Upper lobe of left lung (tissue), 6 donors: ENCODE measurements around the gene TMEM273. TPM values are rescaled to one million over a fixed set of nuclear protein-coding genes. Genes with fewer than 3 reads are reported as not detected.

ENCODE experiments used
- ATAC-seq, 2 donors: fragments of 200-7000 bp; cut with Tn5 transposase; one replicate each; pipeline ENCODE4 v1.9.1; 2022; ENCODE audit warnings: mild to moderate bottlenecking in 2 of 2, moderate library complexity in 2 of 2; ENCODE audit not compliant: low FRiP score in 2 of 2
- DNase-seq, 2 donors: peaks; one replicate each; pipeline ENCODE4 v3.0.0-alpha.2; 2019 to 2020
- H3K27ac ChIP-seq, 4 donors: fragments of 200-600 bp; sonication (generic); one replicate each; pipeline ENCODE4 v1.5.1; 2016 to 2019
- H3K27me3 ChIP-seq, 4 donors: fragments of 200-600 bp; sonication (generic); one replicate each; pipeline ENCODE4 v1.5.1; 2017 to 2019
- H3K36me3 ChIP-seq, 4 donors: fragments of 200-600 bp; sonication (generic); one replicate each; pipeline ENCODE4 v1.5.1; 2016 to 2019
- H3K4me1 ChIP-seq, 4 donors: fragments of 200-600 bp; sonication (generic); one replicate each; pipeline ENCODE4 v1.5.1; 2018 to 2019
- H3K4me3 ChIP-seq, 4 donors: fragments of 200-600 bp; sonication (generic); one replicate each; pipeline ENCODE4 v1.5.1; 2017 to 2019; ENCODE audit warnings: mild to moderate bottlenecking in 2 of 4, moderate library complexity in 1 of 4
- H3K9me3 ChIP-seq, 4 donors: fragments of 200-600 bp; sonication (generic); one replicate each; pipeline ENCODE4 v1.5.1; 2018 to 2019
- EP300 ChIP-seq, 4 donors: sonication (generic); formaldehyde crosslinking; IDR thresholded peaks; one replicate each; pipeline ENCODE4 v1.5.1; 2017; ENCODE audit warnings: antibody characterized with exemption in 4 of 4, control low read depth in 2 of 4
- POLR2A ChIP-seq, 4 donors: fragments of 450-650 bp; IDR thresholded peaks; one replicate each; pipeline ENCODE4 v1.5.1; 2016 to 2017; ENCODE audit warnings: antibody characterized with exemption in 4 of 4, mild to moderate bottlenecking in 2 of 4
- POLR2AphosphoS5 ChIP-seq, 2 donors: sonication (generic); formaldehyde crosslinking; IDR thresholded peaks; one replicate each; pipeline ENCODE4 v1.5.1; 2017; ENCODE audit warnings: antibody characterized with exemption in 2 of 2
- WGBS, 2 donors: methylation state at CpG; one replicate each; pipeline ENCODE4 v1.1.5; 2017 to 2018; 5-methylcytosine and 5-hydroxymethylcytosine counted together
- total RNA-seq, 6 donors: library from RNA; depleted of rRNA in 4 of 6; stranded (reverse); fragments of >200 nt in 4 of 6; gene quantifications; one replicate each; pipeline versions ENCODE4 v1.1.0 to v1.2.1, GENCODE V29; 2016 to 2021
- TF ChIP-seq, protein P1 (sequence below), 6 experiments: fragments of 450-650 bp in 4 of 6; fragments of 200-600 bp in 2 of 6; sonication (generic) in 2 of 6; IDR thresholded peaks; one replicate each; pipeline ENCODE4 v1.5.1; 2016 to 2019; ENCODE audit warnings: antibody characterized with exemption in 6 of 6
- donor health status: DM: no; HTN: no; CAD: no; lungs with moderate emphysema.
- donor health status: DM: no; HTN: yes; CAD: no; lungs with severe emphysema.

Gene TMEM273
- total RNA-seq, 6 donors from 2014 or later, result 12.3 to 52.3 (median 30.7) TPM

DNA sequence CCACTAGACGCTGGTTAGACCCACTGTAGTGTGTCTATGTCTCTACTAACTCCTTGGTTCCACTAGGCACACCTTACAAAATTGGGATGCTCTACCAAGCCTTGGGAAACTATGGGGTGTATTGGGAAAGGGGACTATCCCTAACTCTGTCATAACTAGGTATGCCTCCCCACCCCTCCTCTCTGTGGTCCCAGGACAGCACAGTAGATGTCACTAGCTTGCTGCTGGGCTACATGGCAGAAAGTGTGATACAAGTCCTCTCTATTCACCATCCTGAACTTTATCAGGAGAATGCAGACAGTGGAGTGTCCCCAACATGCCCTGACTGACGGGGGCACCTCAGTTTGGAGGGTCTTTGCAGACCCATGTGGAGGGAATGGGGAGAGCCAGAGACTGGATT lies 30.3 kb upstream of the TMEM273 start:
- no peaks in the 10 kb centered on the region for H3K36me3 ChIP-seq
- ATAC-seq (no peak), DNase-seq (no peak)
- H3K4me1 ChIP-seq, result no peaks in the 10 kb centered on the region
- no peak overlapping the region for H3K27ac ChIP-seq
- H3K27me3 ChIP-seq, result no peaks in the 10 kb centered on the region
- WGBS, 2 donors, result 67 to 79% methylated on average over 2 of the region's 2 CpGs
- TF ChIP-seq, protein P1, sequence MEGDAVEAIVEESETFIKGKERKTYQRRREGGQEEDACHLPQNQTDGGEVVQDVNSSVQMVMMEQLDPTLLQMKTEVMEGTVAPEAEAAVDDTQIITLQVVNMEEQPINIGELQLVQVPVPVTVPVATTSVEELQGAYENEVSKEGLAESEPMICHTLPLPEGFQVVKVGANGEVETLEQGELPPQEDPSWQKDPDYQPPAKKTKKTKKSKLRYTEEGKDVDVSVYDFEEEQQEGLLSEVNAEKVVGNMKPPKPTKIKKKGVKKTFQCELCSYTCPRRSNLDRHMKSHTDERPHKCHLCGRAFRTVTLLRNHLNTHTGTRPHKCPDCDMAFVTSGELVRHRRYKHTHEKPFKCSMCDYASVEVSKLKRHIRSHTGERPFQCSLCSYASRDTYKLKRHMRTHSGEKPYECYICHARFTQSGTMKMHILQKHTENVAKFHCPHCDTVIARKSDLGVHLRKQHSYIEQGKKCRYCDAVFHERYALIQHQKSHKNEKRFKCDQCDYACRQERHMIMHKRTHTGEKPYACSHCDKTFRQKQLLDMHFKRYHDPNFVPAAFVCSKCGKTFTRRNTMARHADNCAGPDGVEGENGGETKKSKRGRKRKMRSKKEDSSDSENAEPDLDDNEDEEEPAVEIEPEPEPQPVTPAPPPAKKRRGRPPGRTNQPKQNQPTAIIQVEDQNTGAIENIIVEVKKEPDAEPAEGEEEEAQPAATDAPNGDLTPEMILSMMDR (IDR thresholded peaks at IDR 0.05), result no peak
- TF ChIP-seq EP300 (IDR thresholded peaks at IDR 0.05) (no peak), POLR2AphosphoS5 (IDR thresholded peaks at IDR 0.05) (no peak), POLR2A (IDR thresholded peaks at IDR 0.05) (no peak)
- no peak overlapping the region for H3K4me3 ChIP-seq
- H3K9me3 ChIP-seq, result no peaks in the 10 kb centered on the region

DNA sequence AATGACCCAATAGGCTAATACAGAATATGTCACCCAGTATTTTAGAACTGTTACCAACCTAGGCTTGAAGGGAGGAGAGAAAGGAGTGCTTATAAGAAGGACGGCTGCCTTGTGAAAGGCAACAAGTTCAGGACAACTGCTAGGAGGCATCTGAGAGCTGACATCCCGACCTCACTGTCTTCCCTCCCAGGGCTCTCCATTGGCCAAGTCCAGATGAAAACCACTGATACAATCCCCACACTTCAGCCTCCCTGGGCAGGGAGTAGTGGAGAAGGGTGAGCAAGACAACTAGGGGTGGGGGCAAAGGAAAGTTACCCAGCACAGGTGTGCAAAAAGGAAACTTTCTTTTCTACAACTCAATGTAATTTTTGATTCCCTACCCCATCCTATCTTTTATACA lies 29.5 kb upstream of the TMEM273 start:
- Histone ChIP-seq H3K27ac (no peak overlapping the region), H3K4me1 (no peaks in the 10 kb centered on the region), H3K36me3 (no peaks in the 10 kb centered on the region), H3K4me3 (no peak overlapping the region), H3K27me3 (no peaks in the 10 kb centered on the region), H3K9me3 (no peaks in the 10 kb centered on the region)
- TF ChIP-seq POLR2AphosphoS5 (IDR thresholded peaks at IDR 0.05), result no peak
- no peak for TF ChIP-seq POLR2A (IDR thresholded peaks at IDR 0.05)
- TF ChIP-seq, protein P1 (IDR thresholded peaks at IDR 0.05), result no peak
- no peak for TF ChIP-seq EP300 (IDR thresholded peaks at IDR 0.05)
- no peak for ATAC-seq
- 52 to 73% methylated on average over 2 of the region's 2 CpGs for WGBS, 2 donors
- DNase-seq, result no peak

DNA sequence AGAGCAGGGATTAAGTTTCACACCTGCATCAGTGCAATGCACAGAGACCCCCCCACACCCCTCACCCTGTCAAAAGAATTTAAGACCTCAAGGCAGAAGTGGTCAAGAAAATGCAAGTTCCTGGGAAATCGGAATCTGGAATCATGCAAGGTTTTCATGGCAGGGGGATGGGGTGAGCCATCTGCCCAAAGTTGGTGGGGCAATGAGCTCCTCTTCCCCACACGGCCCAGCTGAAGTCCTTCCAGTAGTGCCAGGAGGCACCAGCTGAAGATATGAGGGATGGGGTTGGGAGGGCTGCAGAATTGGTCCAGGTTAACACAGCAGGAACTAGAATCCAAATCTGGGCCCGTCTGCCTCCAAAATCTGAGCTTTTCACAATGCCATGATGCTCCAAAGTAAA lies 25.0 kb upstream of the TMEM273 start:
- H3K36me3 ChIP-seq, result no peaks in the 10 kb centered on the region
- H3K4me1 ChIP-seq, result no peaks in the 10 kb centered on the region
- DNase-seq, result no peak
- TF ChIP-seq, protein P1 (IDR thresholded peaks at IDR 0.05), result no peak
- TF ChIP-seq POLR2A (IDR thresholded peaks at IDR 0.05), result no peak
- TF ChIP-seq POLR2AphosphoS5 (IDR thresholded peaks at IDR 0.05), result no peak
- no peak for TF ChIP-seq EP300 (IDR thresholded peaks at IDR 0.05)
- no peak overlapping the region for H3K27ac ChIP-seq
- ATAC-seq, result no peak
- H3K9me3 ChIP-seq, result no peaks in the 10 kb centered on the region
- WGBS, 2 donors, result 76 to 81% methylated on average over 3 of the region's 3 CpGs
- H3K4me3 ChIP-seq, result no peak overlapping the region
- no peaks in the 10 kb centered on the region for H3K27me3 ChIP-seq

DNA sequence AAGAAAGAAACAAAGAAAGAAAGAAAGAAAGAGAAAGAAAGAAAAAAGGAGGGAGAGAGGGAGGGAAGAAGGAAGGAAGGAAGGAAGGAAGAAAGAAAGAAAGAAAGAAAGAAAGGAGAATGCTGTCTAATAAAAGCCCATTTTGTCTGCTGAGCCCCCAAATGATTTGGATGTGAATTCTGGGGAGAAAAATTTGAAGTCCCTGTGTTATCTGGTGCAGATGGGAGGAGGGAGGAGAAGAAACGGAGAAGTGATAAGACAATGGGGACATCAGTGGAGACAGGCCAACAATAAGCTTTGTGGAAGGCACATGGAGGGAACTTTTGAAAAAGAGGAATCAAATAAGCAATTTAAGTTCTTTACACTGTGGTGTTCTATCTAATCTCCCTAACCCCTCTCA lies 24.6 kb upstream of the TMEM273 start:
- no peak for DNase-seq
- ATAC-seq, result no peak
- Histone ChIP-seq H3K27ac (no peak overlapping the region), H3K27me3 (no peaks in the 10 kb centered on the region), H3K4me3 (no peak overlapping the region), H3K4me1 (no peaks in the 10 kb centered on the region), H3K36me3 (no peaks in the 10 kb centered on the region), H3K9me3 (no peaks in the 10 kb centered on the region)
- TF ChIP-seq EP300 (IDR thresholded peaks at IDR 0.05), result no peak
- TF ChIP-seq POLR2AphosphoS5 (IDR thresholded peaks at IDR 0.05), result no peak
- no peak for TF ChIP-seq POLR2A (IDR thresholded peaks at IDR 0.05)
- TF ChIP-seq, protein P1 (IDR thresholded peaks at IDR 0.05), result no peak
- WGBS, 2 donors, result 40 to 53% methylated on average over 1 of the region's 1 CpG

DNA sequence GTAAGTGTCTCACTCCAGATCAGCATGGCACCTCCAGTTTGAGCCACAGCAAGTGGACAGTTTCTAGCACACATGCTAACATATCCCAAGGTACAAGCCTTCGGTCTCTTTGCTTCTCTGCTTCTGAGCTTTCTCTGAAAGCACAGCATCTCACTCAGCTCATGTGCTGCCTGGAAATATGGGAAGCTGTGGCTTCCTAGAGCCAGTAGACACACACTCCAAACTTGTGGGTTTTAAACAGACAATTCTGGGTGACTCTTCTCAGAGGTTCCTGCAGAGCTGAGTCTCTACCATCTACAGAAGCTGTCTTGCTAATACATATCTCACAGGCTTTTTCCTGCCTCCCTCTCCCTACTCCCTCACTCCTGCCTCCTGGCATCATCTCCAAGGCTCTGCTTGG lies 23.9 kb upstream of the TMEM273 start:
- TF ChIP-seq, protein P1 (IDR thresholded peaks at IDR 0.05), result no peak
- TF ChIP-seq EP300 (IDR thresholded peaks at IDR 0.05) (no peak), POLR2A (IDR thresholded peaks at IDR 0.05) (no peak), POLR2AphosphoS5 (IDR thresholded peaks at IDR 0.05) (no peak)
- ATAC-seq, result no peak
- Histone ChIP-seq H3K27me3 (no peaks in the 10 kb centered on the region), H3K27ac (no peak overlapping the region), H3K9me3 (no peaks in the 10 kb centered on the region), H3K4me1 (no peaks in the 10 kb centered on the region), H3K36me3 (no peaks in the 10 kb centered on the region), H3K4me3 (no peak overlapping the region)
- WGBS, 2 donors, result 82 to 93% methylated on average over 1 of the region's 1 CpG
- DNase-seq, result no peak
